HTR-8/SVneo (cell line): ENCODE results near the gene ZNF878.
A peak's percentile ranks its signal among the peaks of the same experiment; 100 is the strongest.
"Not testable (repeated sequence)": the region's sequence is repeated elsewhere in the genome, so short reads cannot be mapped to it uniquely, and the experiment has no call there.

ENCODE experiments used
- DNase-seq: peaks from one replicate; pipeline ENCODE4 v3.0.0; 2011; ENCODE audit warnings: low spot score, mixed read lengths; ENCODE audit not compliant: insufficient read length
- FAIRE-seq: peaks from 2 replicates; lab custom pipeline; 2011; peaks lifted over from hg19 to GRCh38; lab: Jason Lieb, UNC

The ZNF878 gene

GRCh38 chr19:12052497-12053169 is at the start of gene ZNF878:
Gene ZNF878 (minus strand): TSS chr19:12052961. CDS start chr19:12052801, 160 bp downstream.
- FAIRE-seq (peak; percentile 63), DNase-seq (peak; percentile 95)

GRCh38 chr19:12098040-12098439 is 45.3 kb upstream of the ZNF878 start:
- FAIRE-seq (no peak), DNase-seq (no peak)

GRCh38 chr19:12095111-12095790 is 42.5 kb upstream of the ZNF878 start:
- FAIRE-seq (no peak), DNase-seq (no peak)

- FAIRE-seq: peak; percentile 13
- no peak for DNase-seq
These were observed 41.0 kb upstream of the ZNF878 start for GRCh38 chr19:12093777-12094176.

- FAIRE-seq (no peak), DNase-seq (no peak)
These were observed 40.2 kb upstream of the ZNF878 start for GRCh38 chr19:12092956-12093355.

- peak; percentile 92 for DNase-seq
- FAIRE-seq: no peak
These were observed 39.5 kb upstream of the ZNF878 start for GRCh38 chr19:12092065-12092867.

GRCh38 chr19:12090807-12091206 is 38.0 kb upstream of the ZNF878 start:
- peak; percentile 9 for FAIRE-seq
- peak; percentile 66 for DNase-seq

GRCh38 chr19:12085074-12085818 is 32.5 kb upstream of the ZNF878 start:
- DNase-seq: no peak
- no peak for FAIRE-seq

GRCh38 chr19:12083336-12083735 is 30.6 kb upstream of the ZNF878 start:
- FAIRE-seq, DNase-seq: not testable (repeated sequence)

- DNase-seq (no peak), FAIRE-seq (peak; percentile 69)
These were observed 24.6 kb upstream of the ZNF878 start for GRCh38 chr19:12077375-12077774.

GRCh38 chr19:12076331-12076730 is 23.6 kb upstream of the ZNF878 start:
- FAIRE-seq, DNase-seq: not testable (repeated sequence)

- DNase-seq (no peak), FAIRE-seq (no peak)
These were observed 22.9 kb upstream of the ZNF878 start for GRCh38 chr19:12075538-12076139.

GRCh38 chr19:12064590-12065538 is 12.1 kb upstream of the ZNF878 start, which contains the start of gene ZNF844:
Gene ZNF844 (plus strand): TSS chr19:12064731. CDS start chr19:12064874, 143 bp downstream.
- DNase-seq (peak; percentile 80), FAIRE-seq (peak; percentile 86)

- no peak for FAIRE-seq
These were observed 3.0 kb upstream of the ZNF878 start for GRCh38 chr19:12055784-12056183.

GRCh38 chr19:12052091-12052496 is 667 bp downstream of the ZNF878 start:
- DNase-seq (peak; percentile 26), FAIRE-seq (no peak)

More at GRCh38 chr19:12055784-12056183, 3.0 kb upstream of the ZNF878 start:
- no peak for DNase-seq

GRCh38 chr19:12047868-12048267 is 4.9 kb downstream of the ZNF878 start:
- FAIRE-seq: no peak
- no peak for DNase-seq

- DNase-seq (no peak), FAIRE-seq (no peak)
These were observed 8.9 kb downstream of the ZNF878 start for GRCh38 chr19:12043752-12044422.

- no peak for DNase-seq
- no peak for FAIRE-seq
These were observed 9.9 kb downstream of the ZNF878 start for GRCh38 chr19:12042893-12043292.
